GM18951 (cell line): ENCODE data around the gene MVP.
"Not testable (repeated sequence)": the region's sequence is repeated elsewhere in the genome, so short reads cannot be mapped to it uniquely, and the experiment has no call there.

Experiments
- POLR2A ChIP-seq: IDR thresholded peaks from 4 replicates; pipeline ENCODE4 v1.6.1; 2011; ENCODE audit warnings: mild to moderate bottlenecking; ENCODE audit not compliant: insufficient read length, insufficient read depth; ENCODE audit errors: extremely low read depth
- in situ Hi-C: fragments of 300-500 bp; cut with MboI; formaldehyde crosslinking; loops from one replicate; pipeline ENCODE4 v1.12.0; 2022; ENCODE audit warnings: low sequenced_read_pairs, mixed read lengths, inconsistent platforms; ENCODE audit not compliant: unreplicated experiment

MVP gene

DNA sequence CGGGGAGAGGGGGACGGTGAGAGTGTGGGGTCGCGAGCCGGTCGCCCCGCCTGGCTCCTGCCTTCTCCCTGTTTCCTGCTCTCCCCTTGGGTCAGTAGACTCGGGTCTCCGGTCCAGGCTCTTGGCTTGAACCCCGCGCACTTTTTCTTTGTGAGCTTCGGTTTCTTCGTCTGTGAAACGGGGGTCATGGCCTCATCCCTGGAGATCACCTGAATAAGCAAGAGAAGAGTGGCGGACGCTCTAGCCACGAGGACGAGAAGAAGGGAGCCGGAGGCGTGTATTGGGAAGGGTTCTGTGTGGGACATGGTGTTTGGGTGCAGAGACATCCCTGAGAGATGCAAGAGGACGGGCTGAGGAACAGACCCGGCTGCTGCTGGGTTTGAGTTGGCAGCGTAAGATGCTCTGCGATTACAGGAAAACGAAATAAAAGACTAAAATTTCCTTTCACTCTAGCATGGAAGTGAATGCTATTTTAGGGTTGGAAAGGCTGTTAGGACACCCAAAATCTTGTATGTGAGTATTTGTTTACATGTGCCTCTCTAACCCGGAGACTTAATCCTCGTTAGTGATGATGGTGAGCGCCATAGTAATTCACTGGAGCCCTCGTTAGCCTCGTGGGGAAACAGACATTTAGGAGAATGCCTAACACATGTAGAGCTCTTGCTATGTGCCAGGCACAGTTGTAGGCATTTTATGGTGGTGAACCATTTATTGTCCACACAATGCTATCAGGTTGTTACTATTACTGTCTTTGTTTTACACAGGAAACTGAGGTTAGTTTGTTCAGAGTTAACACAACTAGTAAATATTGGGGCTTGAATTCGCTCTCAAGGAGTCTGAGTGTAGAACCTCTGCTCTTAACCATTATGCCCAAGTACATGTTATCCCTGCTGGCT is 29.1 kb upstream of the MVP start:
- TF ChIP-seq POLR2A = no peak
- in situ Hi-C loops = no loop called here

DNA sequence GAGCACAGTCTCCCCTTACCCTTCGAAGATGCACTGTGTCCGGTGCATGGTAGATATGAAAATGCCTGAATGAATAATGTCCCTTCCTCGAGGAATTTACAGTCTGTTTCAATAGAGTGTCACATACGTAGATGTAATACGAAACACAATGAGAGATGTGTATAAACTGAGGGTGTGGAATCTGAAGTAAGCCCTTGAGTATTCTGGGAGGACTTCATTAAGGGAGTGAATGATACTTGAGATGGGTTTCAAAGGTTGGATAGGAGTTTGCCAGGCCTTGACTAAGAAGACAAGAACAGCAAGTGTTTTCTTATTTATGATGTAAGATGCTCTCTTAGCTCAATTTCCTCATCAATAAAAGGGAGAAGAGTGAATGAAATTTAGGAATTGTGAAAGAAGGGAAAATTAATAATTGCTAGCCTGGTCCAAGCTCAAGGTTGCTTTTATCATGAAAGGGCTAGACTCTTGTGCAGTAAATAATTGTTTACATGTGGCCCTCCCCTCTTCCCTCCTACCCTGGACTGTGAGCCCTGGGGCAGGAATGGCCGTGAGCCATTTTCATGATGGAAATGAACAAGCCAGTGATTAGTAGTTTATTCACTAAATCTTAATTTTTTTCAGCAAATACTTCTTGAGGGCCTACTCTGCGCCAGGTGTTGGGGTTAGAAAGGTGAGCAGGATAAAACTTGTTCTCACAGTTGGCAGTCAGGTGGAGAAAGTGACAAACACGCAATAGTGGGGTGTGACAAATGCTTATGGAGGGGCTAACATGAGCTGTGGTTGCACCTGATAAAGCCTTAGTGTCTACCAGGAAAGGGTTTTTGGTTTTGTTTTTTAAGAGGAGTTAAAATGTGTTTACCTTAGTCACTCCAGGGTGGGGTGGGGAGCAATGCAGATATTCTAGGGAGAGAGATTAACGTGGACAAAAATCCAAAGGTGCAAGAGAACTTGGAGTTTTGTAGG is 28.1 kb upstream of the MVP start:
- TF ChIP-seq POLR2A = no peak
- in situ Hi-C loops = no loop called here

DNA sequence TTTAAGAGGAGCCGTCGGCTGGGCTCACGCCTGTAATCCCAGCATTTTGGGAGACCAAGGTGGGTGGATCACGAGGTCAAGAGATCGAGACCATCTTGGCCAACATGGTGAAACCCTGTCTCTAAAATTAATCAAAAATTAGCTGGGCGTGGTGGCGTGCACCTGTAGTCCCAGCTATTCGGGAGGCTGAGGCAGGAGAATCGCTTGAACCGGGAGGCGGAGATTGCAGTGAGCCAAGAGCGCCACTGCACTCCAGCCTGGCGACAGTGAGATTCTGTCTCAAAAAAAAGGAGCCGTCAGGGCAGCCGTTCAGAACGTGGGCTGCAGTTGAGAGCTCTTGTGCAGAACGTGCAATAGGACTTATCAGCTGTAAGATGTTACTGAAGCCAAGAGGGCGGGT is 27.1 kb upstream of the MVP start:
- in situ Hi-C loops = not testable (repeated sequence)

DNA sequence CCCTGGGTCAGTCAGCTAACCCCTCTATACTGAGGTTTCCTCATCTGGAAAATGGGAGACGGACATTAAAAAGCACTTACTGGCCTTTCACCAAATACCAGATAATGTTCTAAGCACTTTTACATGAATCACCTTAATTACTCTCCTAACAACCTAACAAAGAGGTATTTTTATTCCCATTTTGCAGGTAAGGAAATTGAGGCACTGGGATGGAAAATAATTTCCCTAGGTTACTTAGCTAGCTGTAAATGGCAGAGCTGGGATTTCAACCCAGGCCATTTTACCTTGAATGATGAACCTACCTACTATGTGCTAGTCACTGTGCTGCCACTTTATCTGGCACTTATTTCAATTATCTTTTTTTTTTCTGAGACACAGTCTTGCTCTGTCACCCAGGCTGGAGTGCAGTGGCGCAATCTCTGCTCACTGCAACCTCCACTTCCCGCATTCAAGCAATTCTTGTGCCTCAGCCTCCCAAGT is 26.0 kb upstream of the MVP start:
- TF ChIP-seq POLR2A = no peak
- in situ Hi-C loops = no loop called here

DNA sequence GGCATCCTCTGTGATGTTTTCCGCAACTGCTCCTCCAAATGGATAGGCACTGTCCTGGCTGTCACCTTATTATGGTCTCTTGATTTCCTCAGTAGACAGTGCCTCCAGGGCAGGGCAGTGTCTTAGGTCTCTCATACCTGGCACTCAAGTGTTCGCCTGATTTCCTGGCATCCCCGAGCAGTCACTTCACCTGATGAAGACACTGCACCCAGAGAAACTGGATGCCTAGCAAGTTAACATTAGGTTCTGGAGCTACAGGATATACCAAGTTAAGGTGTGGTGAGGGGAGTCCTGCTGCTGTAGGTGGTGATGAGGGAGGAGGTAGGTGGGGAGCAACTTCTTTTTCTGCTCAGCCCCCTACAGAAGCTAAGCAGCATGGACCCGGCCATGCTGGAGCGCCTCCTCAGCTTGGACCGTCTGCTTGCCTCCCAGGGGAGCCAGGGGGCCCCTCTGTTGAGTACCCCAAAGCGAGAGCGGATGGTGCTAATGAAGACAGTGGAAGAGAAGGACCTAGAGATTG is 17.8 kb upstream of the MVP start:
- in situ Hi-C loops = no loop called here
- no peak for TF ChIP-seq POLR2A

DNA sequence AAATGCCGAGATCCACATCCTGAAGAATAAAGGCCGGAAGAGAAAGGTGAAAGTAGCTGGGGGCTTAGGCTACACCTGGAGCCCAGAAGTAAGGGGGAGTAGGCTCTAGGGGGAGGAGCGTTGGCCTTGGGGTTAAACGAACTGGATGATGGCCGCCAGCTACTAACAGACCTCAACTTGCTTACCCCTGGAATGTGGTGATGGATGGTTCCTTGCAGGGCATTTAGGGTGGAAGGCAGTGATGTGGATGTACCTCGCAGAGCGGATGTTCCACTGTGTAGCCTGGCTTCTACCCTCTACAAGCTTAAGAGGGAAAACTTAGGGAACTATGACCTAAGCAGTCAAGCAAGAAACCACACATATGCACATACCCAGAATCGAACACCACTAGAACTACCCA is 16.2 kb upstream of the MVP start:
- in situ Hi-C loops = no loop called here
- TF ChIP-seq POLR2A = no peak

DNA sequence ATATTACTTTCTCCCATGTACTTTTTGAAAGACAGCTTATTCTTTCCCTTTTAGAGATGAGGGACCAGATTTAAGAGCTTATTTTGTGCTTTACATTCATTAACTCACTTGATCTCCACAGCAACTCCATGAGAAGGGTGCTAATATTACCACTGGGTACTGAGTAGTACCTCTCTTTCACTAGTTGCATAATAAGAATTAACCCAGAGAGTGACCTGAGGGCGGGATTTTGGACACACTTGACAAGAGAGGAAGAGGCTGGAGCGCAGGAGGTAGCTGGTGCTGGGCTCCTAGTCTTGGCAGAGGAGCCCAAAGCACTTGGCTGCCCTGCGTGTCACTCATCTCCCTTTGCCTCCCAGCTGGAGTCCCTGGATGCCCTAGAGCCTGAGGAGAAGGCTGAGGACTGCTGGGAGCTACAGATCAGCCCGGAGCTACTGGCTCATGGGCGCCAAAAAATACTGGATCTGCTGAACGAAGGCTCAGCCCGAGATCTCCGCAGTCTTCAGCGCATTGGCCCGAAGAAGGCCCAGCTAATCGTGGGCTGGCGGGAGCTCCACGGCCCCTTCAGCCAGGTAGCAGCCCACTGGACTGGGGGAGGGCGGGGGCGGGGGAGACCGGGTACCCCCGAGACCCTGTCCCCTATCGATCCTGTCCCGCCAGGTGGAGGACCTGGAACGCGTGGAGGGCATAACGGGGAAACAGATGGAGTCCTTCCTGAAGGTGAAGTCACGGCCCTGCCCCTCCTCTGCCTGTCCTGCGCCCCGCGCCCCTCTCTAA is 15.6 kb upstream of the MVP start:
- no peak for TF ChIP-seq POLR2A
- in situ Hi-C loops = no loop called here

DNA sequence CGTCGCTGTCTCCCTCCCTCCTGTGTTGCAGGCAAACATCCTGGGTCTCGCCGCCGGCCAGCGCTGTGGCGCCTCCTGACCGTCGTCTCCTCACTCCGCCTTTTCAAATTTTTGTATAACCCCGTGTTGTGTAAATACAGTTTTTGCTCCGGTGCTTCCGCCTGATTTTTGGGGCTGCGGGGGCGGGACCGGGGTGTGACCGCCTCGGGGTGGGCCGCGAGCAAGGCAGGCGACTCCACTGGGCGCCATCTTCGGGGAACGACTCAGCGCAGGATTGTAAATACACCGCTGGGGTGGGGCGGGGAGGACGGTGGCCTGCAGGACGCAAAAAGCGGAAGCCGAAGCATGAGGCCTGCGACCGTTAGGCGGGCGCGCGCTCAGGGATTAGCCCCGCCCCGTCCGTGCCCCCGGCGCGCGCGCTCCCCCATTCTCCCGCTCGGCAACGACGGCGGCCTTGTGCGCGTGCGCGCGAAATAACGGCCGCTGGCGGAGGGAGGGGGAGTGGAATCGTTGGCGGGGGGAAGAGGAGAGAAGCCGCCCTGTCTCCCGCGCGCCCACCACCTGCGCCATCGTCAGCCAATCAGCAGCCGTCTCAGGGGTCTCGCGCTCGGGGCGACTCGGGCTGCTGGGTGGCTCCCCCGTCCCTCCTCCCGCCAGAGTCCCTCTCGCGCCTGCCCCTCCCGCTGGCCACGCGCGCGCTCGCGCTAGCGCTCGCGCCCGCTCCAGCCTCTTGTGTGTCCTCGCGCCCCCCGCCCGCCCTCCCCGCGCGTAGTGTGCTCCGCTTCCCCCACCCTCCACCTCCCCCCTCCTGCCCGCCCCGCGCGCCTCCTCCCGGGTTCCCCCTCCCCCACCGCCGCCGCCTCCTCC is 14.8 kb upstream of the MVP start:
- TF ChIP-seq POLR2A = peak; percentile 81
- in situ Hi-C loops = no loop called here

DNA sequence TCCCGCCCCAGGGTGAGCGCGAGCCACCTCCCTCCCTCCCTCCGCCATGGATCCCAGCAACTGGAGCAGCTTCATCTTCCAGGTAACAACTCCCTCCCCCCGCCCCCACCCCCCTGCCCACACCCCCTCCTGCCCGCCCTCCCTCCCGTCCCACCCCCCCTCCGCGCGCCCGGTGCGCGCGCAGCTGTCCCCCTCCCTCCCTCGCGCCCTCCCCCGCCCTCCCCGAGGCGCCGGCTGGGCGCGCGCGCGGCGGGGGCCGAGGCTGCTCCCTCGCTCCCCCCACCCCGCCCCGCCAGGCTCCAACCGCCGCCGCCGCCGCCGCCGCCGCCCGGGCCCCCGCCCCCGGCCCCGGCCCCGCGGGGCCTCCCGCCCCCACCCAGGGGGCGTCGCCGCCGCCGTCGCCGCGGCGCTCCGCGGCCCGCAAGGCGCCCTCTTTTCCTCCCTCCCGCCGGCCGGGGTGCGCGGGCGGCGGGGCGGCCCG is 14.1 kb upstream of the MVP start, which contains the start of gene MAZ:
Gene MAZ (plus strand): TSS at position 431 of the 481 bp plus-strand sequence. CDS start 173 bp downstream, outside the sequence.
- no peak for TF ChIP-seq POLR2A
- in situ Hi-C loops = no loop called here

DNA sequence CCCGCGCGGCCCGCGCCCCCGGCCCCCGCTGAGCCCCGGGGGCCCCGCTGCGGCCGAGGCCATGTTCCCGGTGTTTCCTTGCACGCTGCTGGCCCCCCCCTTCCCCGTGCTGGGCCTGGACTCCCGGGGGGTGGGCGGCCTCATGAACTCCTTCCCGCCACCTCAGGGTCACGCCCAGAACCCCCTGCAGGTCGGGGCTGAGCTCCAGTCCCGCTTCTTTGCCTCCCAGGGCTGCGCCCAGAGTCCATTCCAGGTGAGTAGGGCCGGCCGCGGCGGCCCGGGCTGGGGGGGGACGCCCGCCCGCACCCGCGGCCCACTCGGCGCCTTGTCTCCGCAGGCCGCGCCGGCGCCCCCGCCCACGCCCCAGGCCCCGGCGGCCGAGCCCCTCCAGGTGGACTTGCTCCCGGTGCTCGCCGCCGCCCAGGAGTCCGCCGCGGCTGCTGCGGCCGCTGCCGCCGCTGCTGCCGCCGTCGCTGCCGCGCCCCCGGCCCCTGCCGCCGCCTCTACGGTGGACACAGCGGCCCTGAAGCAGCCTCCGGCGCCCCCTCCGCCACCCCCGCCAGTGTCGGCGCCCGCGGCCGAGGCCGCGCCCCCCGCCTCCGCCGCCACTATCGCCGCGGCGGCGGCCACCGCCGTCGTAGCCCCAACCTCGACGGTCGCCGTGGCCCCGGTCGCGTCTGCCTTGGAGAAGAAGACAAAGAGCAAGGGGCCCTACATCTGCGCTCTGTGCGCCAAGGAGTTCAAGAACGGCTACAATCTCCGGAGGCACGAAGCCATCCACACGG is 13.4 kb upstream of the MVP start:
- peak; percentile 53 for TF ChIP-seq POLR2A
- in situ Hi-C loops = no loop called here

DNA sequence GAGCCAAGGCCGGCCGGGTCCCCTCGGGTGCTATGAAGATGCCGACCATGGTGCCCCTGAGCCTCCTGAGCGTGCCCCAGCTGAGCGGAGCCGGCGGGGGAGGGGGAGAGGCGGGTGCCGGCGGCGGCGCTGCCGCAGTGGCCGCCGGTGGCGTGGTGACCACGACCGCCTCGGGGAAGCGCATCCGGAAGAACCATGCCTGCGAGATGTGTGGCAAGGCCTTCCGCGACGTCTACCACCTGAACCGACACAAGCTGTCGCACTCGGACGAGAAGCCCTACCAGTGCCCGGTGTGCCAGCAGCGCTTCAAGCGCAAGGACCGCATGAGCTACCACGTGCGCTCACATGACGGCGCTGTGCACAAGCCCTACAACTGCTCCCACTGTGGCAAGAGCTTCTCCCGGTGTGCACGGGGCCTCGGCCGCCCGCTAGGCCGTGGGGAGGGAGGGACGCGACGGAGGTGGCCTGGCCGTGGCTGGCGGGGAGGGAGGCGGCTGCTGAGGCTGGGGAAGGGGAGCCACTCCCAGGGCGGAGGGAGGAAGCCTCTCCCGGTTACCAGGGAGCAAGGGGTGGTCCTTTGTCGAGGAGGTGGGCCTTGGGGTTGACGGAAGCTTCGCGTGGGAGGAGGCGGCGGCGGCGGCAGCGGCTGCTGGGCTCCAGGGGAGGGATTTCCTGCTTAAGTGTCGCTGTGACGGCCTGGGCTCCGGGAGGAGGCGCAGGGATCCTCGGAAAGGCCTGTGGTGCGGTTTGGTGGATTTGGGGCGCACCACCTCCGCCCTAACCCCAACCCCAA is 12.6 kb upstream of the MVP start:
- in situ Hi-C loops = no loop called here
- TF ChIP-seq POLR2A = peak; percentile 60
